Prostate gland (tissue), 2 donors: ENCODE data around the gene CEP78.

Source experiments
- POLR2A ChIP-seq: fragments of 450-650 bp; IDR thresholded peaks from one replicate; pipeline ENCODE4 v1.6.1; 2016; ENCODE audit warnings: antibody characterized with exemption, mild to moderate bottlenecking
- POLR2AphosphoS5 ChIP-seq: sonication (generic); formaldehyde crosslinking; IDR thresholded peaks from one replicate; pipeline ENCODE4 v1.6.1; 2017; ENCODE audit warnings: antibody characterized with exemption
- TF ChIP-seq, protein P1 (sequence below), 4 experiments: fragments of 200-600 bp in 2 of 4; fragments of 450-650 bp in 2 of 4; sonication (generic) in 2 of 4; IDR thresholded peaks; 1 replicate in 3 of 4; 2 replicates in 1 of 4; pipeline ENCODE4 v1.5.1; 2016 to 2019; ENCODE audit warnings: antibody characterized with exemption in 4 of 4, mild to moderate bottlenecking in 2 of 4, moderate library complexity in 2 of 4

DNA sequence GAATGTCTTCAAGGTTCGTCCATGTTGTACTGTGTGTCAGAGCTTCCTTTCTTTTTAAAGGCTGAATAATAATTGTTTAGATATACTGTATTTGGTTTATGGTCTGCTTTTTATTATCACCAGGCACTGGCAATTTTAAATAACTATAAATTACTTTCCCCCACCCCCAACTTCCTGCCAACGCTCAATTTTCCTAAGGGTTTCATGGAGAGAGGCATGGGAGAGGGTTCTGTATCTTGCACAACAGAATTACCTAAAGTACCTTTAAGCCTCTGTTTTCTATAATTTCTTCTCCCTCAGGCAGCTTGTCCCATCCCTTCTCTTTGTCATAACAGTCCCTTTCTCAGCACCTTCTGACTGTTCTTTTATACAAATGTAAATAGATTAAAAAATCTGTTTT is 71.5 kb downstream of the CEP78 start:
- TF ChIP-seq POLR2AphosphoS5 (no peak), POLR2A (no peak)
- TF ChIP-seq, protein P1, sequence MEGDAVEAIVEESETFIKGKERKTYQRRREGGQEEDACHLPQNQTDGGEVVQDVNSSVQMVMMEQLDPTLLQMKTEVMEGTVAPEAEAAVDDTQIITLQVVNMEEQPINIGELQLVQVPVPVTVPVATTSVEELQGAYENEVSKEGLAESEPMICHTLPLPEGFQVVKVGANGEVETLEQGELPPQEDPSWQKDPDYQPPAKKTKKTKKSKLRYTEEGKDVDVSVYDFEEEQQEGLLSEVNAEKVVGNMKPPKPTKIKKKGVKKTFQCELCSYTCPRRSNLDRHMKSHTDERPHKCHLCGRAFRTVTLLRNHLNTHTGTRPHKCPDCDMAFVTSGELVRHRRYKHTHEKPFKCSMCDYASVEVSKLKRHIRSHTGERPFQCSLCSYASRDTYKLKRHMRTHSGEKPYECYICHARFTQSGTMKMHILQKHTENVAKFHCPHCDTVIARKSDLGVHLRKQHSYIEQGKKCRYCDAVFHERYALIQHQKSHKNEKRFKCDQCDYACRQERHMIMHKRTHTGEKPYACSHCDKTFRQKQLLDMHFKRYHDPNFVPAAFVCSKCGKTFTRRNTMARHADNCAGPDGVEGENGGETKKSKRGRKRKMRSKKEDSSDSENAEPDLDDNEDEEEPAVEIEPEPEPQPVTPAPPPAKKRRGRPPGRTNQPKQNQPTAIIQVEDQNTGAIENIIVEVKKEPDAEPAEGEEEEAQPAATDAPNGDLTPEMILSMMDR (IDR thresholded peaks at IDR 0.05) = no peak
